KG1 (cell line): ENCODE results near the gene COL18A1.

ENCODE experiments used
- DNase-seq: peaks from one replicate; lab custom pipeline; 2025; lab: John Stamatoyannopoulos, UW

COL18A1 gene

DNA sequence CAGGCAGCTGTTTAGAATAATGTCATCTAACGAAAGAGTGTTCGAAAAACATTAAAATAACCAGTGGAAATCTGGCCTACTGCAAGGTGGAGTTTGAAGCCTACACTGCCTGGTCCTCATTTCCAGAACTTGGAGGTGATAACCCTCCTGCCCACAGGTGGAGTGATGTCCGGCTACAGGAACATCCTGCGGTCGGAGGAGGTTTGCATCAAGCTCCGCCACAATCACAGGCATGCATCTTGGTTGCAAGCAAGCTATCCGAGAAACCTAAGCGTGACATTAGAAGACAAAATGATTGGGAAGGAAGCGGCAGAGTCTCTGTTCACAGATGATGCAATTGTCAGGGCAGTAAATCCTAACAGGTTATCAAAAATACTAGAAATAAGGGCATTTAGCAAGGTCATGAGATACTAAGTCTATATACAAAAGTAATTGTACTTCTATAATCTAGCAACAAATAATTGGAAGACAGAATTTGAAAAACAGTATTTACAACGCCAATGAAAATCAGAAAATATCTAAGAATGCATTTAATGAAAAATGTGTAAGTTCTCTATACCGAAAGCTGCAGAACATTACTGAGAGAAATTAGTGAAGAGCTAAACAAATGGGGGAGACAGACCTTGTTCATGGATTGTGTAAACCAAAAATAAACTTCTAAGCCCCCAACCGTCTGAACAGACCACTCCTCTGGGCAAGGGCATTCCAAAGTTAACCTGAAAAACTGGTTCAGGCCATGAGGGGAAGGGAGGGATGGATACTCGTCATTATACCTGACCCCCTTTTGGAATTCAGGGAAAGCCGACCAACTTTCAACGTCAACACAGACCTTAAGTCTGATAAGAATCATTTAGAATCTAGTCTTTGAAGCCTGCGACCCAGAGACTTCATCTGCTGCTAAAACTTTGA, 141.9 kb downstream of the COL18A1 start:
- DNase-seq = no peak

DNA sequence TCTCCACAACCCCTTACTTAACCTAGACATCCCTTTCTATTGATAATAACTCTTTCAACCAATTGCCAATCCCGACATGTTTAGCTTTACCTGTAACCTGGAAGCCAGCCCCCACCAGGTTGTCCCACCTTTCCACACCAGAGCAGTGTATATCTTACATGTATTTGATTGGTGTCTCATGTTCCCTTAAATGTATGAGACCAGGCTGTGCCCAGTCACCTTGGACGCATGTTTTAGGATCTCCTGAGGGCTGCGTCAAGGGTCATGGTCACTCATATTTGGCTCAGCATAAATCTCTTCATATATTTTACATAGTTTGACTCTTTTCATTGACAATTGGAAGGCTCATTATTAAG, 142.6 kb downstream of the COL18A1 start:
- no peak for DNase-seq

- DNase-seq = no peak
These were observed 143.9 kb downstream of the COL18A1 start for GRCh38 chr21:45548711-45549491.

DNA sequence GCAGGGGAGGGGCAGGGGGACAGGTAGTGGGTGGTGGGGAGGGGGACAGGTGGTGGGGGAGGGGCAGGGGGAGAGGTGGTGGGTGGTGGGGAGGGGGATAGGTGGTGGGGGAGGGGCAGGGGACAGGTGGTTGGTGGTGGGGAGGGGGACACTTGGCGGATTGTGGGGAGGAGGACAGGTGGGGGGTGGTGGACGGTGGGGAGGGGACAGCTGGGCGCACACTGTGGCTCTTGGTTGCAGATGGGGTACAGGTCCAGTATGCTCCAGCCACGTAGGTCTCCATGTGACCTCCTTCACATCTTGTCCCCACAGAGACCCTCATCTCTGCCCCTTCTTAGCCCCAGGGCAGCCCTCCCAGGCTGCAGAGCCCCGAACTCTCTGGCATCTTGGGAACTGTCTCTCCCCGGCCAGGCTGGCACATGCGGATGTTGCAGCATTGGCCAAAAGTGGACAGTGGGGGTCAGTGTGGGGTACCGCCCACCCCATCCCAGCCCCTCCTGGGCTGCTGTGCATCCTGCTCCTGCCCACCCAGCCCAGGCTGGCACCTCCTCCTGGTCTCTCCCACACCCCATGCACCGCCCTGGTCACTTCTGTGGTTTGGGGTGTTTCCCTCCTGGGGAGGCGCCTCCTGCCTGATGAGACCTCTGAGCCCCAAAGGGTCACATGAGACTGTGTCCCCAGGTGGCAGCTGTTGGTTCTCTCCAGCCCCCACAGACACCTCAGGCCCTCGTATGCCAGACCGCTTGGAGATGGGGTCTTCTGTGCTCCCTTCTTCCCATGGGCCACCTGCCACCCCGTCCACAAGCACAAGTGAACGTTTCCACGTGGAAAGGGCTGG, 144.9 kb downstream of the COL18A1 start:
- DNase-seq = peak; percentile 19

DNA sequence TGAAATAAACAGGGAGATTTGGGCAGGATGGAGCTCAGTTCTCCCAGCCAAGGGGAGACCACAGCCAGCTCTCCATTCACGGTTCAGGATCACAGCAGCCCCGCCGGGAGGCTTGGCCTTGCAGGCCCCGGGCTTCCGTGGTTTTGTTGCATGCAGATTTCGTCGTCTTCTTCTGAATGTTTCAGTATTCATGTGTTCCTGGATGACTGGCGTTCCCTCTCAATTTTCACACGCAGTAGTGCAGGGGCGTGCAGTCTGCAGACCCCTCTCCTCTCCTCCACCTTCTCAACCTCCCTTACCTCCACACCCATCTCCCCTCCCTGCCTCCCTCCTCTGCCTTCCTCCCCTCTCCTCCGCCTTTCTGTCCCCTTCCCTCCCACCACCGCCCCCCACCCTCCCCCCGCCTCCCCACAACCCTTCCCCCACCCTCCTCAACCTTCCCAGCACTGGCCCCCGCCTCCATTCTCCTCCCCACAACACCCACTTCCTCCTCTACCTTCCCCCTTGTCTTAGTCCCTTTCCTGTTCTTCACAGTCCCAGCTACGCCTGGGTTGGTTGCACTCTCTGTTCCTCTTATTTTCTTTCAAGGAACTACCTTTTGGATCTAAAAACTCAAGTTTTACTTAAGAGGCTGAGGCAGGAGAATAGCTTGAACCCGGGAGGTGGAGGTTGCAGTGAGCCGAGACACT, 145.7 kb downstream of the COL18A1 start:
- peak; percentile 60 for DNase-seq

GRCh38 chr21:45551316-45551715, 146.4 kb downstream of the COL18A1 start:
- DNase-seq = peak; percentile 39

DNA sequence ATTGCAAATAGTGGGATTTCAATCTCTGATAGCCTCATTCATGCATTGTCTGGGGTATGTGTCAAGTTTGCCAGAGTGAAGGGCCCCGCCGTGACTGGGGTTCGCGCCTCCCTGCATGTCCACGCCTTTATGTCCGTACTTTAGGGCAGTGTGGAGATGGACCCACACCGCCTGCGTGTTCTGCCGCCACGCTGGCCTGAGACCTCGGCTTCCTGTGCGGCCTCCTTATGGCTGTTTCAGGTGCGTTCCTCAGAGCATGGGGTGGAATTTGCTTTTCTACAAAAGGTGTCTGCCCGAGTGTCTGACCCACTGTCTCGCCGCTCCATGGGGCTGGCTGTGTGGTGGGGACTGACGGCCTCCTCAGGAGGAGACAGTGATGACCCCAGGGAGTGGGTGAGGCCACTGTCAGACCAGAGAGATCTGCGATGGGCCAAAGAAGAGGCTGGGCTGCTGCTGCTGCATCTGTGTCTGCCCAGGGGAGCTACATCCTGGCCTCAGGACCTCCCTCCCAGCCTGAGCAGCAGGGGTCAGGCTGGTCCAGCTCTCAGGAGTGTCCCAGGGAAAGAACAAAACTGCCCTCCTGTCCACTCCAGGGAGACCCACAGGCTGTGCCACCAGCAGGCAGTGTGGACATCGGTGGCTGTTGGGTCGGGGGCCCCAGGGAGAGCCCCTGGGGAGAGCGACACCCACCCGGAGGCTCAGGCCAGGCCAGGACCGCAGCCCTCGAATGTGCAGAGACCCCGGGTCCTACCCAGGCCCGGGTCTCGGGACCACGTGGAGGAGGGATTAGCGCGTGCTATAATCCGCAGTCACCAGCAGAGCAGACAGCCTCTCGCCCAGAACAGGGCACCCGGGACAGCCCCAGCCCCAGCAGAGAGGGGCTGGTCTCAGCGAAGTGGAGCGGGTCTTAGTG, 147.1 kb downstream of the COL18A1 start:
- no peak for DNase-seq

DNA sequence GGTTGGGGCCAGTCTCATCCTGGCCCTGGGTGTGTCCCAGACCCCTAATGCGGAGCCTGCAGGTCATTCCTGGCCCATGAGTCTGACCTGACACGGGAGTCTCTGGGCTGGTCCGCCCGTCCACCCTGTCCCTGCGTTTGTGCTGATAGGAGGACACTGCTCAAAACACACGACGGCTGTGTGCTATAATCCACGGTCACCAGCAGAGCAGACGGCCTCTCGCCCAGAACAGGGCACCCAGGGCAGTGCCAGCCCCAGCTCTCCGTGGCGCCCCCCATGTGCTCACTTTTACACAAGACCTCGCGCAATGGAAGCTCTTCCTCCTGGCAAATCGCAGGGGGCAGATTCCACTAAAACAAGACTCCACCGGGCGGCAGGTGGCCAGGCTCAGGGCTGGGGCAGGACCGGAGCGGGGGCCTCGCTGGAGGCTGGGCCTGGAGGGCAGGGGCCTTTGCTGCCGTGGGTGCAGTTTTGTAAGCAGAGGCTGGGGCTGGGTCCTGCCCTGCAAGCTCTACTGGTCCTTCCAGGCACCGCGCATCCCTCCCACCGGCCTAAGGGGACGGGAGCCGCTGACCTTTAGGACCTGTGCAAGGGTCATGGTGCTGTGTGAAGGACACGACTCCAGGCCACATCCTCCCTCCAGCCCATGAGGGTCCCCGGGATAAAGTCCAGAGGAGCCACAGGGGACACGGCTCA, 147.9 kb downstream of the COL18A1 start:
- DNase-seq = no peak

- peak; percentile 80 for DNase-seq
These were observed 149.7 kb downstream of the COL18A1 start for GRCh38 chr21:45554477-45555175.

GRCh38 chr21:45555251-45555556, 150.2 kb downstream of the COL18A1 start:
- no peak for DNase-seq

DNA sequence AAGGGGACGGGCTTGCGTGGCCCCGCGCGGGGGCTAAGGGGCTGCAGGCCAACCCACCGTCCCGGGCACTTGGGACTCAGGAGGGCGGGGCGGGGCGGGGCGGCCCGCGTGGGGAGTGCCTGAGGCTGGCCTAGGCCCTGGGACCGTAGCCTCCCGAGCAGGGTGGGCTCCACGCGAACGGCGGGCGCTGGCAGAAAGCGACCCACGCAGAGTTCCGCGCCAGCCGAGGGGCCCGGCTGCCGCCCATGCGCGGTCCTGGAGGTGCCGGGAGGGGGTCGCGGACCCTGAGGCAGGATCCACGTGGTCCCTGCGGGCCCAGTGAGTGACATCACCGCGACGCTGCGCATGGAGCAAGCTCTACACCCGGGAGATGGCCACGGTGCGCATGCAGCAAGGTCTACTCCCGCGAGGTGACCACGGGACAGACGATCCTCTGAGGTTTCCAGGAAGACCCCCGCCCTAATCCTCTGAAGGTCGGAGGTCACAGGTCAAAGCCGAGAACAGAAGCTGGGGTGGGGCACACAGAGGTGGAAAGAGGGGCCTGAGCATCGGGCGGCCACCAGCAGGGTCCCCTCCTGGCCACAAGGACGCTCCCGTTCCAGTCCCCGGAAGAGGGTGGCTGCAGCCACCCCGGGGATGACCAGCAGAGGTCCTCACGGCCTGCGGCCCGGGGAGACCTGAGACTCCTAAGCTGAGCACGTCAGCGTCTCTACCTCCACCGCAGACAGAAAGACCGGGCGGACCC, 150.8 kb downstream of the COL18A1 start:
- no peak for DNase-seq

GRCh38 chr21:45556302-45556644, 151.3 kb downstream of the COL18A1 start:
- no peak for DNase-seq

GRCh38 chr21:45556645-45557615, 152.0 kb downstream of the COL18A1 start:
- DNase-seq = no peak

DNA sequence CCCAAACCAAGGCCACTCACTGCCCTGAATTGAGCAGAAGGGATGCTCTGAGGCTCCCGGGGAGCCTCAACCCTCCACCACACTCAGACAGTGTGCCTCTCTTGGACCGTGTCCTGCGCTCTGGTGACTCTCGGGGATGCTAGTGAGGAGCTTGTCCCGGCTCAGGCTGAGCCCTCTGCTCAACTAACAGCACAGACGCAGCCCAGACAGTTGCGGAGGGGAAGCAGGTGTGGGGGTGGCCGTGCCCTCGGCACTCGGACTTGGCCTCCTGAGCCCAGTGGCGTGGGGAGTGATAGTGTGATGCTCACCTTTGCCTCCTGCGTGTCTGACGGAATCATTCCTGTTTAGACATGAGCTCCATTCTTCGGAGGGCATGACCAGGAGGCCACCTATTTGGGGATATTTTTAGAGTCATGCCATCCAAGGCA, 152.7 kb downstream of the COL18A1 start:
- DNase-seq = no peak

GRCh38 chr21:45558044-45558721, 153.2 kb downstream of the COL18A1 start:
- no peak for DNase-seq

- DNase-seq = no peak
These were observed 154.5 kb downstream of the COL18A1 start for GRCh38 chr21:45559216-45560105.
